ENCODE results near the gene RHEBL1.

RHEBL1 gene

GRCh38 chr12:49022558-49023178 lies 47.1 kb downstream of the RHEBL1 start:
- TF ChIP-seq, protein P1, sequence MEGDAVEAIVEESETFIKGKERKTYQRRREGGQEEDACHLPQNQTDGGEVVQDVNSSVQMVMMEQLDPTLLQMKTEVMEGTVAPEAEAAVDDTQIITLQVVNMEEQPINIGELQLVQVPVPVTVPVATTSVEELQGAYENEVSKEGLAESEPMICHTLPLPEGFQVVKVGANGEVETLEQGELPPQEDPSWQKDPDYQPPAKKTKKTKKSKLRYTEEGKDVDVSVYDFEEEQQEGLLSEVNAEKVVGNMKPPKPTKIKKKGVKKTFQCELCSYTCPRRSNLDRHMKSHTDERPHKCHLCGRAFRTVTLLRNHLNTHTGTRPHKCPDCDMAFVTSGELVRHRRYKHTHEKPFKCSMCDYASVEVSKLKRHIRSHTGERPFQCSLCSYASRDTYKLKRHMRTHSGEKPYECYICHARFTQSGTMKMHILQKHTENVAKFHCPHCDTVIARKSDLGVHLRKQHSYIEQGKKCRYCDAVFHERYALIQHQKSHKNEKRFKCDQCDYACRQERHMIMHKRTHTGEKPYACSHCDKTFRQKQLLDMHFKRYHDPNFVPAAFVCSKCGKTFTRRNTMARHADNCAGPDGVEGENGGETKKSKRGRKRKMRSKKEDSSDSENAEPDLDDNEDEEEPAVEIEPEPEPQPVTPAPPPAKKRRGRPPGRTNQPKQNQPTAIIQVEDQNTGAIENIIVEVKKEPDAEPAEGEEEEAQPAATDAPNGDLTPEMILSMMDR (IDR thresholded peaks at IDR 0.05; ENCODE audit: extremely low read depth, missing control alignments) = no peak

GRCh38 chr12:49021292-49021915 lies 48.4 kb downstream of the RHEBL1 start:
- TF ChIP-seq, protein P1 (IDR thresholded peaks at IDR 0.05; ENCODE audit: extremely low read depth, missing control alignments) = no peak
- no peak for DNase-seq (ENCODE audit: low spot score)

More at GRCh38 chr12:49022558-49023178, 47.1 kb downstream of the RHEBL1 start:
- DNase-seq (ENCODE audit: low spot score) = no peak

DNA sequence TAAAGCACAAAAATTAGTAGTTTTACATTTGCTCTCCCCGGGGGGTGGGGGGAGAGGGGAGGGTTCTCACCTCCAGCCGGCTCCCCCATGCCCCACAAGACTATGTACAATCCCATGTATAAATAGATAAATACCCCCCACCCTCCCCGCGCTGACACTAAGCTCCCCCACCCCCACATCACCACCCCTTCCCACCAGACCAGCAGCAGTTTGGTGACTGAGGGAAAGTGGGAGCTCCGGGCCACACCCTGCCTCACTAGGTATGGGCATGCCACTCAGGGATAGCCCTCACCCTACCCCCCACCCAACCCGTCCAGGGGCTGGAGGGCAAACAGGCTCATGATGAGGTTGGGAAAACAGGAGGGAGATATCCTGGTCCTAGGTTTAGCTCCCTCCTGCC lies 49.3 kb downstream of the RHEBL1 start:
- TF ChIP-seq, protein P1 (IDR thresholded peaks at IDR 0.05; ENCODE audit: extremely low read depth, missing control alignments) = no peak
- DNase-seq (ENCODE audit: low spot score) = no peak

DNA sequence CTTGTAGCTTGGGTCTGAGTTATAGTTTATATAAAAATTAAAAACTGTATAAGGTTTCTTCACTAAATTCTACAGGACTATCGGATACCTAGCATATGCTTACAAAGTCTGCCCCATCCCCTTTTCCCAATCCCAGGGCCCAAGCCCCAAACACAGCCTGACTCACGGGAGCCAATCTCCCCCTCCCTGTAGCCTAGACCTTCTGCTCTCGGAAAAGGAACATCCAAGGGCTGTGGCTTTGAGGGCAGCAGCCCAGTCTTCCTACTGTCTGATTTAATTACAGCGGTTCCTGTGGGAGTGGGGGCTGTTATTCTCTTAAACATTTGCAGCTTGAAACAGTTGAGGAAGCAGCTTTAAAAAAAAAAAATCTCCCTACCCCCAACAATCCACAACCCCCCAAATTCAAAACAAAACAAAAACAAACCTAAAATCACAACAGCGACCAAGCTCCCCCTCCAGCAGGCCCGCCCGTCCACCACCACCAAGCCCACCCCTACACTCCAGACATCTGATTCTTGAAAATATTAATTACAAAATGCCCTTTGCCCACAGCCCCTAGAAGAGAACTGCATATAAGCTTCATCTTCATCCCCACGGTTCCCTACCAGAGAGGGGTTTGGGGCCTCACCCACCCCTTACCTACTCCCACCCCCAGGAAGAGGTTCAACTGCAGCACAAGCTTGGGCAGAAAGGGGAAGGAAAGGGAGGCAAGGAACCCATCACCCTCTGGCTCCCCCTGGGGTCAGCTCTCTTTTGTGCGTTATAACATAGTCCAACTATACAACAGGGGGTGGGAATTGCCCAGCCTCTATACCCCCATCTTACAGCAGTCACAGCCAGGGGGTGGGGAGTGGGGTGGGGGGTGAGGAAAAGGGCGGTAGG lies 50.1 kb downstream of the RHEBL1 start:
- peak; percentile 71 for DNase-seq (ENCODE audit: low spot score)
- TF ChIP-seq, protein P1 (IDR thresholded peaks at IDR 0.05; ENCODE audit: extremely low read depth, missing control alignments) = peak; percentile 35

GRCh38 chr12:49019120-49019430 lies 50.7 kb downstream of the RHEBL1 start:
- no peak for DNase-seq (ENCODE audit: low spot score)
- TF ChIP-seq, protein P1 (IDR thresholded peaks at IDR 0.05; ENCODE audit: extremely low read depth, missing control alignments) = no peak

DNA sequence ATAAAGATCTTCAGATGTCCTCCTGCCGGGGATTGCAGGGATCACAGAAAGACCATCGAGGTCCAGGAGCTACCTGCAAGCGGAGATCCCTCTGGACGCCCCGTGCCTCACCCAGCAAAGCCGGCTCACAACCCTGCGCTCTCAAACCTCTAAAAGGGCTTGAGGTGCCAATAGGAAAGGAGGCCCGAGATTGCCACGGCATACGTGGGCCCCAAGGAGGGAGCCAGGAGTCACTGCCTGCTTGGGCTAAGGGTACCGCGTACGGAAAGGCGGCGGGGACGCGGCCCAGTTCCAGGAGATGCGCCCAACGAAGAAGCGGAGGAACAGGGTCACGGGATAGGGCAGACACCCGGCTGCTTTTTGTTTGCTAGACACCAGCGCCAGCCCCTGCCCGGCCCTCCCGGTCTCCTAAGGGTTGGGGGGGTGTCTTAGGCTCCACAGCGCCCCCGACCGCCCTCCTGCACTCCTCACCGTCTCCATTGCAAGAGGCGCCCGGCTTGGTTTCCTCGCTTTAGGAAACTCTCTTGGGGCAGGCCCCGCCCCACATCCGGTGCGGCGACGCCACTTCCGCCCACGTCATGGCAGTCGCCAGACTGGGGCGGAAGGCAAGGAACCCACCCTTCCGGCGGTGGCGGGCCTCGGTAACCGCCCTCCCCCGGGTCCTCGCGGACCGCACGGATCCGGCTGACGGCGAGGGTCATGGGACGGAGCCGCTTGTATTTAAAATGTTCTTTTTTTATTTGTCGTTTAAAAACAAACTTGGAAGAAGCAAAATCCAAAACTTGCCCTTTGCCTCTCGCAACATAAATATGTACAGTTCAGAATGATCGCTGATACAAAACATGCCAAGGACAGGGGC lies 51.3 kb downstream of the RHEBL1 start, which contains the start of gene PRKAG1:
PRKAG1 (minus strand) TSS at position 516 of the 859 bp plus-strand sequence; CDS start at position 480, 36 bp downstream.
- peak; percentile 98 for DNase-seq (ENCODE audit: low spot score)
- TF ChIP-seq, protein P1 (IDR thresholded peaks at IDR 0.05; ENCODE audit: extremely low read depth, missing control alignments) = peak; percentile 51
